ENCODE measurements around the gene FRAS1. TPM values are rescaled to one million over a fixed set of nuclear protein-coding genes. Genes with fewer than 3 reads are reported as not detected.

FRAS1 gene
- total and polyA plus RNA-seq, 2 of the 8 experiments (the other 6 are each of a cell fraction or from before 2014, with no cell fraction given): 38.5 to 109 TPM

GRCh38 chr4:78069859-78070258 lies 12.7 kb downstream of the FRAS1 start:
- 95% methylated on average over 3 of the region's 3 CpGs; no CpG with 5 or more reads in 1 of the 2 experiments for WGBS, 2 experiments (ENCODE audit: extremely low coverage in 1 of 2, insufficient coverage in 1 of 2, insufficient read length in 1 of 2, insufficient replicate concordance in 2 of 2, low coverage in 1 of 2, low lambda C conversion rate in 2 of 2, missing lambda C conversion rate in 1 of 2)
- no peak overlapping the region for H3K4ac ChIP-seq (replicated peaks; ENCODE audit: insufficient read length, low read depth, low read length)
- H3K4me3 ChIP-seq (ENCODE audit: extremely low read depth in 1 of 4, insufficient read depth in 2 of 4, low read depth in 3 of 4, low read length in 4 of 4): no peak overlapping the region
- peaks cover 0 to 34% (median 16%) of the 10 kb centered on the region in 4 experiments; a peak in 4 of 8 replicates for H3K36me3 ChIP-seq (ENCODE audit: control insufficient read depth in 2 of 4, insufficient read depth in 4 of 4, low read length in 3 of 4)
- ChIA-PET CTCF (ENCODE audit: partially characterized antibody) (interaction anchor here (1.3 to 2.9 kb wide), 4 partner anchors 10 to 86 kb away, joined by 3 to 20 read pairs (median 6); partner anchors contain the start of gene FRAS1), POLR2A (ENCODE audit: partially characterized antibody) (interaction anchor here (0.6 to 3.5 kb wide), 5 partner anchors 9 to 29 kb away, joined by 3 to 20 read pairs (median 4); partner anchors contain the start of gene FRAS1)
- H4K8ac ChIP-seq (ENCODE audit: extremely low read depth, insufficient read depth, low read length): no peak overlapping the region; the same call in 1 of the 2 replicates
- peaks cover 0 to 95% of the 10 kb centered on the region in 2 experiments; a peak in 3 of 4 replicates for H3K79me2 ChIP-seq (ENCODE audit: control insufficient read depth in 1 of 2, insufficient read depth in 2 of 2, low read length in 2 of 2)
- H3K4me2 ChIP-seq (ENCODE audit: insufficient read depth in 1 of 2, low read depth in 2 of 2, low read length in 2 of 2): no peak overlapping the region
- no peak for DNase-seq (ENCODE audit: low read depth in 1 of 2, low spot score in 2 of 2)
- H2BK20ac ChIP-seq (ENCODE audit: low read length): no peak overlapping the region
- peaks cover 7% of the 10 kb centered on the region; the same call in 1 of the 2 replicates for H3K79me1 ChIP-seq (ENCODE audit: low read depth, low read length)
- H3K56ac ChIP-seq (replicated peaks; ENCODE audit: insufficient read length, low read depth, low read length): no peak overlapping the region
- FAIRE-seq: no peak
- no peaks in the 10 kb centered on the region for H3K23me2 ChIP-seq (ENCODE audit: low read depth, low read length)
- H3K9me3 ChIP-seq (ENCODE audit: insufficient read depth in 2 of 2, low read depth in 1 of 2, low read length in 1 of 2): no peaks in the 10 kb centered on the region
- H3K9ac ChIP-seq (replicated peaks in 1 of 4; ENCODE audit: extremely low read depth in 1 of 4, low read depth in 3 of 4, low read length in 3 of 4): no peak overlapping the region
- peaks cover 4 to 24% (median 12%) of the 10 kb centered on the region in 4 experiments; a peak in 5 of 7 replicates for H3K4me1 ChIP-seq (replicated peaks in 1 of 4; ENCODE audit: control insufficient read depth in 3 of 4, insufficient read depth in 4 of 4, low read length in 3 of 4)
- H2BK5ac ChIP-seq (ENCODE audit: low read depth, low read length): no peak overlapping the region
- H2BK120ac ChIP-seq (replicated peaks; ENCODE audit: low read depth, low read length): no peak overlapping the region
- H3K18ac ChIP-seq (ENCODE audit: extremely low read depth, low read length): no peak overlapping the region
- no peak overlapping the region for H2AFZ ChIP-seq (ENCODE audit: low read length)
- no peak overlapping the region for H2BK15ac ChIP-seq (ENCODE audit: low read length)
- no peak overlapping the region for H4K5ac ChIP-seq (ENCODE audit: insufficient read length, low read depth, low read length)
- no peak overlapping the region for H3K23ac ChIP-seq (ENCODE audit: insufficient read length)
- H3K27me3 ChIP-seq (replicated peaks in 1 of 4; ENCODE audit: control insufficient read depth in 3 of 4, extremely low read depth in 1 of 4, insufficient read depth in 3 of 4, low read length in 3 of 4): no peaks in the 10 kb centered on the region
- H3K27ac ChIP-seq (ENCODE audit: low read depth, low read length): no peak overlapping the region
- no peak overlapping the region for H4K91ac ChIP-seq (replicated peaks; ENCODE audit: insufficient read length, low read length)
- H3K14ac ChIP-seq (ENCODE audit: insufficient read length): no peak overlapping the region
- peaks cover 1 to 2% of the 10 kb centered on the region in 2 experiments for H4K20me1 ChIP-seq (replicated peaks in 1 of 2; ENCODE audit: control insufficient read depth in 1 of 2, insufficient read depth in 2 of 2, low read length in 2 of 2)
- no peak overlapping the region; the same call in 1 of the 2 replicates for H2BK12ac ChIP-seq (ENCODE audit: low read depth, low read length)
- H2AK5ac ChIP-seq (ENCODE audit: low read depth, low read length): no peak overlapping the region
- no peak for TF ChIP-seq SP1 (IDR thresholded peaks at IDR 0.05; ENCODE audit: low read depth, low read length)
- no peak for TF ChIP-seq YY1 (IDR thresholded peaks at IDR 0.05; ENCODE audit: low read depth, low read length)
- no peak for TF ChIP-seq FOSL1 (IDR thresholded peaks at IDR 0.05; ENCODE audit: insufficient read depth, low read depth, low read length)
- no peak for TF ChIP-seq SAP30 (IDR thresholded peaks at IDR 0.05; ENCODE audit: insufficient read depth, insufficient replicate concordance, low read length)
- no peak for TF ChIP-seq EP300 (IDR thresholded peaks at IDR 0.05; ENCODE audit: borderline replicate concordance in 1 of 2, low read depth in 2 of 2, low read length in 2 of 2)
- no peak for TF ChIP-seq SRF (IDR thresholded peaks at IDR 0.05; ENCODE audit: low read depth, low read length)
- TF ChIP-seq ASH2L (IDR thresholded peaks at IDR 0.05; ENCODE audit: low read length): no peak
- TF ChIP-seq HDAC6 (IDR thresholded peaks at IDR 0.05; ENCODE audit: low read depth, low read length): no peak
- no peak for TF ChIP-seq TAF1 (IDR thresholded peaks at IDR 0.05; ENCODE audit: low read depth, low read length)

All from H1 (cell line).